Loucy (cell line): Measurements from ENCODE around the gene CFAP52.

Source experiments
- H2AFZ ChIP-seq: fragments of 200-600 bp; sonication (generic); 2 replicates; pipeline ENCODE4 v1.6.0; 2016; ENCODE audit warnings: antibody characterized with exemption, mild to moderate bottlenecking, low read length, moderate library complexity
- H3F3A ChIP-seq: fragments of 200-600 bp; 2 replicates; pipeline ENCODE4 v1.6.0; 2016; ENCODE audit warnings: antibody characterized with exemption, low read depth, mild to moderate bottlenecking
- H3K27me3 ChIP-seq: fragments of 200-600 bp; sonication (generic); 2 replicates; pipeline ENCODE4 v1.6.1; 2014; ENCODE audit warnings: low read length, mild to moderate bottlenecking; ENCODE audit not compliant: insufficient read depth, poor library complexity, severe bottlenecking
- H3K36me3 ChIP-seq: fragments of 200-600 bp; sonication (generic); 2 replicates; pipeline ENCODE4 v1.6.1; 2016; ENCODE audit warnings: low read length; ENCODE audit not compliant: insufficient read depth
- H3K4me1 ChIP-seq: fragments of 200-600 bp; sonication (generic); 2 replicates; pipeline ENCODE4 v1.5.1; 2014; ENCODE audit warnings: low read length, mild to moderate bottlenecking; ENCODE audit not compliant: insufficient read depth, poor library complexity, severe bottlenecking
- H3K4me2 ChIP-seq: fragments of 200-600 bp; sonication (generic); 2 replicates; pipeline ENCODE4 v1.6.0; 2014; ENCODE audit warnings: antibody characterized with exemption, low read length, low read depth, mild to moderate bottlenecking; ENCODE audit not compliant: poor library complexity, severe bottlenecking
- H3K4me3 ChIP-seq: fragments of 200-600 bp; sonication (generic); 2 replicates; pipeline ENCODE4 v1.5.1; 2014; ENCODE audit warnings: low read length, mild to moderate bottlenecking, mixed read lengths; ENCODE audit not compliant: poor library complexity, severe bottlenecking
- H3K79me2 ChIP-seq: fragments of 200-600 bp; sonication (generic); 2 replicates; pipeline ENCODE4 v1.6.1; 2014; ENCODE audit warnings: low read length; ENCODE audit not compliant: insufficient read depth
- H3K9ac ChIP-seq: fragments of 200-600 bp; sonication (generic); 2 replicates; pipeline ENCODE4 v1.6.0; 2014; ENCODE audit warnings: mild to moderate bottlenecking, low read depth, low read length, moderate library complexity; ENCODE audit not compliant: poor library complexity, severe bottlenecking
- H3K9me2 ChIP-seq: fragments of 200-600 bp; sonication (generic); replicated peaks from 2 replicates; pipeline ENCODE4 v1.6.1; 2016; ENCODE audit warnings: low read depth, low read length, mixed read lengths
- H3K9me3 ChIP-seq: fragments of 200-600 bp; sonication (generic); 2 replicates; pipeline ENCODE4 v1.6.1; 2014; ENCODE audit warnings: mild to moderate bottlenecking, antibody characterized with exemption, low read length, low read depth; ENCODE audit not compliant: insufficient read depth
- H4K20me1 ChIP-seq: fragments of 200-600 bp; sonication (generic); 2 replicates; pipeline ENCODE4 v1.6.0; 2014; ENCODE audit warnings: antibody characterized with exemption, low read length, mild to moderate bottlenecking; ENCODE audit not compliant: insufficient read depth, poor library complexity, severe bottlenecking
- CTCF ChIP-seq: fragments of 200-600 bp; sonication (generic); conservative IDR thresholded peaks from 2 replicates; pipeline ENCODE4 v1.5.1; 2014; ENCODE audit warnings: mild to moderate bottlenecking, antibody characterized with exemption, low read length
- EZH2phosphoT487 ChIP-seq: fragments of 200-600 bp; IDR thresholded peaks from 2 replicates; pipeline ENCODE4 v1.6.1; 2018; ENCODE audit warnings: antibody characterized with exemption, mild to moderate bottlenecking, moderate library complexity, borderline replicate concordance

Gene CFAP52

GRCh38 chr17:9557161-9557755 is 19.2 kb upstream of the CFAP52 start:
- Histone ChIP-seq H3K36me3 (peaks cover 25% of the 10 kb centered on the region), H3K79me2 (peaks cover 26% of the 10 kb centered on the region), H3F3A (no peaks in the 10 kb centered on the region), H3K9me3 (no peaks in the 10 kb centered on the region), H3K27me3 (no peaks in the 10 kb centered on the region), H2AFZ (no peak overlapping the region), H3K4me3 (no peak overlapping the region), H3K9me2 (no peaks in the 10 kb centered on the region), H3K4me2 (no peak overlapping the region), H4K20me1 (peaks cover 10% of the 10 kb centered on the region), H3K9ac (no peak overlapping the region), H3K4me1 (no peaks in the 10 kb centered on the region)
- no peak for TF ChIP-seq EZH2phosphoT487
- TF ChIP-seq CTCF, result no peak

DNA sequence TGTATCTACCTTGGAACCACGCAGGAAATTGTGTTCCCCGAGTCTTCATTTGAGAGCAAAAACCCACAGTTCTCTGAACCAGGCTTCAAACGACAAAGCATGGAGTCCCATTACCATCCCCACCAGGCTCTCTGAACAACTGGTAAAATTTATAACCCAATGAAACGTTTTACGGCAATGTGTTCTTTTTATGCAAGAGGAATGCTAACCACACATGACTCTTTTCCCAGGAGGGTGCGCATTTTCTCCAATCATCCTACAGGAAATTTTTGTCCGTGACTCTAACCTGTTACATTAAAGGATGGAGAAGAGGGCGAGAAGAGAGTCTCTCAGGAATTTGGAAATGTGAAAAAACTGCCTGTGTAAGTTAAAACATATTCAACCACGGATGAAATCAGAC is 18.6 kb upstream of the CFAP52 start:
- no peaks in the 10 kb centered on the region for H3K9me2 ChIP-seq

DNA sequence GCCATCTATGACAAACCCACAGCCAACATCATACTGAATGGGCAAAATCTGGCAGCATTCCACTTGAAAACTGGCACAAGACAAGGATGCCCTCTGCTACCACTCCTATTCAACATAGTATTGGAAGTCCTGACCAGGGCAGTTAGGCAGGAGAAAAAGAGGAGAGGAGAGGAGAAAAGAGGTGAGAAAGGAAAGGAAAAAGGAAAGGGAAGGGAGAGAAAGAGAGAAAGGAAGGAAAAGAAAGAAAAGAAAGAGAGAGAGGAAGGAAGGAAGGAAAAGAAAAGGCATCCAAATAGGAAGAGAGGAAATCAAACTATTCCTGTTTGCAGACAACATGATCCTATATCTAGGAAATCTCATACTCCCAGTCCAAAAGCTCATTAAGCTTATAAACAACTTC is 12.3 kb upstream of the CFAP52 start:
- TF ChIP-seq EZH2phosphoT487, result no peak
- TF ChIP-seq CTCF, result no peak
- Histone ChIP-seq H2AFZ (no peak overlapping the region), H3K9ac (no peak overlapping the region), H3K4me3 (no peak overlapping the region), H3K9me3 (no peaks in the 10 kb centered on the region), H3K4me2 (no peak overlapping the region), H3K9me2 (no peaks in the 10 kb centered on the region), H3K4me1 (peaks cover 15% of the 10 kb centered on the region), H3K27me3 (no peaks in the 10 kb centered on the region), H4K20me1 (peaks cover 3% of the 10 kb centered on the region), H3K36me3 (peaks cover 10% of the 10 kb centered on the region; the same call in 1 of the 2 replicates), H3K79me2 (peaks cover 28% of the 10 kb centered on the region), H3F3A (no peaks in the 10 kb centered on the region)

More for the DNA sequence above, 18.6 kb upstream of the CFAP52 start:
- Histone ChIP-seq H3K4me3 (no peak overlapping the region), H3K36me3 (peaks cover 24% of the 10 kb centered on the region), H3K4me1 (no peaks in the 10 kb centered on the region), H3K79me2 (peaks cover 26% of the 10 kb centered on the region), H3K27me3 (no peaks in the 10 kb centered on the region), H3K4me2 (no peak overlapping the region), H2AFZ (no peak overlapping the region), H3K9me3 (no peaks in the 10 kb centered on the region), H4K20me1 (peaks cover 10% of the 10 kb centered on the region), H3F3A (no peaks in the 10 kb centered on the region), H3K9ac (no peak overlapping the region)
- TF ChIP-seq CTCF (no peak), EZH2phosphoT487 (no peak)
